ENCODE data around the gene SBNO2.

SBNO2 gene

GRCh38 chr19:1085053-1085658, 88.9 kb downstream of the SBNO2 start:
- DNase-seq: no peak

DNA sequence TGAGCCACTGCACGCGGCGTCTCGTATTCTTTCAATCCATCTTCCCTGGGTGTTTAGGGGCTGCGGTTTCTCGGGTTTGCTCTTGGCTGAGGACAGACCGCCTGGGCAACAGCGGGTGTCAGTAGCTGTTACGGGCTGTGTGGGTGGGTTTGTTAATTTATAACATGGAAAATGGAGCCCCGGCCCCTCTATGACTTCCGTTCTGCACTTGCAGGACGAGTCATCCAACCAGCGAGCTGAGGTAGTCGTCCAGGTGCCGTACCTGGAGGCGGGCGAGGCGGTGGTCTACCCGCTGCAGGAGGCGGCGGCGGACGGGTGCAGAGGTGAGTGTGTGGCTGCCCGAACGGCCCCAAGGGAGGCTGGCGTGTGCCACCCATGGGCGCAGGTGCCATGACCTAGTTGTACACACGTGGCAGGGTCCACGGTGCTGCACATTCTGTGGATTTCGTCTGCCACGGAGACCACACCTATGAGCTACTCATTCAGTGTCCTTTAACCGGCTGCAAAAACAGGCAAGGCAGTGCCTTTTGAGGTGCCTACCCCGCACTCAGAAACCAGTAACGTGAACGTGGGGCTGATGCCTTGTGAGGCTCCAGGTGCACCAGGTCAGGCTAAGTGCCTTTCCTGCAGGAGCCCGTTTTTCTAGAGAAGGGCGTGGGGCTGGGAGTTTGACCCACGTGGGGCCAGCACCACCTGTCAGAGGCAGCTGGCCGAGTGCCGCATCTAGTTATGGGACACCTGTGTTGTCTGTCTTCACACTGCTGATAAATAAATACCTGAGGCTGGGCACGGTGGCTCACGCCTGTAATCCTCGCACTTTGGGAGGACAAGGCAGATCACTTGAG, 89.8 kb downstream of the SBNO2 start:
- DNase-seq: no peak

DNA sequence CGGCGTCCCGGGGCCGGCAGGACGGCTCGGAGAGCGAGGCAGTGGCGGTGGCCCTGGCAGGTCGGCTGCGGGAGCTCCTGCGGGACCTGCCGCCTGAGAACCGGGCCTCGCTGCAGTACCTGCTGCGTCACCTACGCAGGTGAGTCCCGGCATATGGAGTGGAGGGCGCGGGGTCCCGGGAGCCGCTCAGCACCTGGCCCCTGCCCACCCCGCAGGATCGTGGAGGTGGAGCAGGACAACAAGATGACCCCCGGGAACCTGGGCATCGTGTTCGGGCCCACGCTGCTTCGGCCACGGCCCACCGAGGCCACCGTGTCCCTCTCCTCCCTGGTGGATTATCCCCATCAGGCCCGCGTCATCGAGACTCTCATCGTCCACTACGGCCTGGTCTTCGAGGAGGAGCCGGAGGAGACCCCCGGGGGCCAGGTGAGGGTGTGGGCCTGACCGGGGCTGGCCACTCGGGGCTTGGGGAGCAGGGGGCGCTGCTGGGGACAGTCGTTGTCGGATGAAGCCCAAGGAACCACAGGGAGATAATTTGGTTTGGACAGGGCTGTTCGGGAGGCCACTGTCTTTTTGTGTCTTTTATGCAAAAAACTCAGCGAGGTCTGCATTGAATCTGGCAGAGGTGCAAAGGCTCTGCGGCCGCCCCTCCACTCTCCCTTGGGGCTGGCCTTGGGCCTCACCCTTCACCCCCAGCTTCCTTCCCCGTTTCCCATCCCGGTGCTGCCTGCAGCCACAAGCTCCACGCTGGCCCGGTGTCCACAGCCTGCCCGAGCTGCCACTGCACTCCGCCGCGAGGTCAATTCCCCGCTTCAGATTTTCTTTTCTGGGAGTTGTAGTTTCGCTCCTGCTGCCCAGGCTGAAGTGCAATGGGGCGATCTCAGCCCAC, 90.9 kb downstream of the SBNO2 start:
- DNase-seq: no peak

DNA sequence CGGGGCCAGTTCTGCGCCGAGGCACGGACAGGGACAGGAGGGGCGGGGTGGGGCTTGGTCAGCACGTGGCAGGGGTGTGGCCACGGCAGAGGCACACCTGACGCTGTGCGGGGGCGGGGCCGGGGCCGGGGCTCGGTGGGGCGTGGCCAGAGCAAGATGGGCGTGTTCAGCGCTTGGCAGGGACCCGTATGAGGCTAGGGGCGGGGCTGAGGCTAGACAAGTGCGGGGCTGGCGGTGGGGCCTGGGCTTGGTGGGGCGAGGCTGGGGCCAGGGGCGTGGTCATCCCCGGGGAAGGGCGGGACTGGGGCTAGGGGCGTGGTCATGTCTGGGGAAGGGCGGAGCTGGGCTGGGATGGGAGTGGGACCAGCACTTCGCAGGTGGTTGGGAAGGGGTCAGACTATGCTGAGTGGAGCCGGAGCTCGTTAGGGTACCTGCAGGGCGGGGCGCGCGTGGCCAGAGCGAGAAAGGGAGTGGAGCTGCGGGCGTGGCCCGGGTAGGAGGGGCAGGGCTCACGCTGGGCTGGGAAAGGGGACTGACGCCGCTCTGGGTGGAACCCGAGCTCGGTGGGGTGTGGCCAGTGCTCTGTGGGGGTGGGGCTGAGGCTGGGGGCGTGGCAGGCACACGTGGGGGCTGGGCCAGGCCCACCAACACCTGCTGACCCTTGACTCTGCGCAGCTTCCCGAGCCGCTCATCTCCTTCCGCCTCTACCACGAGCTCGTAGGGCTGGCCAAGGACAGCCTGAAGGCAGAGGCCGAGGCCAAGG, 91.7 kb downstream of the SBNO2 start:
- peak; percentile 84 for DNase-seq

GRCh38 chr19:1081301-1082164, 92.5 kb downstream of the SBNO2 start:
- no peak for DNase-seq

DNA sequence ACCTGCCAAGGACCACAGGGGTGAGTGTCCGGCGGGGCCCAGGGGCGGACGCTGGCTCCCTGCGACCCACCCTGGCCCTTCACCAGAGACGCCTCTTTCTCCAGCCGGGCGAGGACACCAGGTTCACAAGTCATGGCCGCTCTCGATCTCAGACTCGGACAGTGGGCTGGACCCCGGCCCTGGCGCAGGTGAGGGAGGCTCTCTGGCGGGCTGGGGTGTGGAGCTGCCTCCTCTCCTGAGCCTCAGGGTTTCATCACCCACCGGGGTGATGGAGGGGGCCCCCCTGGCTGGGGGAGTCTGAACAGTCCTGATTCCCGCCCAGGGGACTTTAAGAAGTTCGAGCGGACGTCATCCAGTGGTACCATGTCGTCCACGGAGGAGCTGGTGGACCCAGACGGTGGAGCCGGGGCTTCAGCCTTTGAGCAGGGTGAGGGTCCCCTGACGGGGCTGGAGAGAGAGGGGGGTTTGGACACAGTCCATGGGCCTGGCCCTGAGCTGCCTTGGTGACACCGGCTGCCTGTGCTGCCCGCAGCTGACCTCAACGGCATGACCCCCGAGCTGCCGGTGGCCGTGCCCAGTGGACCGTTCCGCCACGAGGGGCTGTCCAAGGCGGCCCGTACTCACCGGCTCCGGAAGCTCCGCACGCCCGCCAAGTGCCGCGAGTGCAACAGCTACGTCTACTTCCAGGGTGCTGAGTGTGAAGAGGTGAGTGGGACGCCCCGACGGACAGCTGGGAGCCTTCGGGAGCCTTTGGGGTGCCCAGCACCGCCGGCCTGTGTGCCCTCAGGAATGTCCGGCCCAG, 93.5 kb downstream of the SBNO2 start:
- no peak for DNase-seq

DNA sequence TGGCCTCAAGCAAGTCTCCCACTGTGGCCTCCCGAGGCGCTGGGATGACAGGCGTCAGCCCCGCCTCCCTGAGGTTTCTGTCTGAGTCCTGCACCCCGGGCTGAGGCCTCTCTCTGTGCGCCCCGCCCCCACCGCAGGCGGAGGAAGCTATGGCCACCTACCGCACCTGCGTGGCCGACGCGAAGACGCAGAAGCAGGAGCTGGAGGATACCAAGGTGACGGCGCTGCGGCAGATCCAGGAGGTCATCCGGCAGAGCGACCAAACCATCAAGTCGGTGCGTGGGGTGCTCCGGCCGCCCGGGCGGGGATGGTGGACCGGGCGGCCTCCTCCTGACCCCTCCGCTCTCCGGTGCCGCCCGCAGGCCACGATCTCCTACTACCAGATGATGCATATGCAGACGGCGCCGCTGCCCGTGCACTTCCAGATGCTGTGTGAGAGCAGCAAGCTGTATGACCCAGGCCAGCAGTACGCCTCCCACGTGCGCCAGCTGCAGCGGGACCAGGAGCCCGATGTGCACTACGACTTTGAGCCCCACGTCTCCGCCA, 94.4 kb downstream of the SBNO2 start:
- peak; percentile 69 for DNase-seq

DNA sequence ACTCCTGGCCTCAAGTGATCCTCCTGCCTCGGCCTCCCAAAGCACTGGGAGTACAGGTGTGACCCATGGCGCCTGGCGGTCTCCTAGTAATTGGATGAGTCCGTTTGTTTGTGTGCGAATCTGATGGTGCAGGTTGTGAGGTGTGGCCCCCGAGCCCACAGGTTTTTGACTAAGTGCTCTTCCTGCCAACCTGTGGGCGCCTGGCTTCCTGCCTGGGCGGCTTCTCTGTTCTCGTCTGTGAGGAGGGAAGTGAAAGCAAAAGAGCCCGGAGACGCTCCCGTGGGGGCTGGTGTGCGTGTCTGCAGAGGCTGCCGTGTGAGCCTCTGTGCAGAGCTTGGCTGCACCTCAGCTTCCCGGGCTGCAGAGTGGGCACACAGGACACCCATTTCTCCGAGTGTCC, 97.1 kb downstream of the SBNO2 start:
- DNase-seq: peak; percentile 97

DNA sequence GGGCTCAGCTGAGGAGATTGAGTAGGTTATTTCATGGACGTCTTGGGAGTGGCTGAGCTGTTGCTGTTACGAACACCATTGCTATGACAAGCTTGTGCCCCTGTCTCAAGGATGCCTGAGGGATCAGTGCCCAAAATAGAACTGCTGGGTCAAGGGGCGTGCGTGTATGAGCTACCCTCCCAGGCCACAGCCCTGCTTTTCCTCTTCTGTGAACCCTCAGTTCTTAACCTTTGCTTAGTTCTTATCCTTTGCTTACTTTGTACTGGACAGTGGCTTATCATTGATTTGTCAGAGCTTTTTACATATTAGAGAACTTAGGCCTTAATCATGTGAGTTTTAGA, 98.1 kb downstream of the SBNO2 start:
- no peak for DNase-seq

DNA sequence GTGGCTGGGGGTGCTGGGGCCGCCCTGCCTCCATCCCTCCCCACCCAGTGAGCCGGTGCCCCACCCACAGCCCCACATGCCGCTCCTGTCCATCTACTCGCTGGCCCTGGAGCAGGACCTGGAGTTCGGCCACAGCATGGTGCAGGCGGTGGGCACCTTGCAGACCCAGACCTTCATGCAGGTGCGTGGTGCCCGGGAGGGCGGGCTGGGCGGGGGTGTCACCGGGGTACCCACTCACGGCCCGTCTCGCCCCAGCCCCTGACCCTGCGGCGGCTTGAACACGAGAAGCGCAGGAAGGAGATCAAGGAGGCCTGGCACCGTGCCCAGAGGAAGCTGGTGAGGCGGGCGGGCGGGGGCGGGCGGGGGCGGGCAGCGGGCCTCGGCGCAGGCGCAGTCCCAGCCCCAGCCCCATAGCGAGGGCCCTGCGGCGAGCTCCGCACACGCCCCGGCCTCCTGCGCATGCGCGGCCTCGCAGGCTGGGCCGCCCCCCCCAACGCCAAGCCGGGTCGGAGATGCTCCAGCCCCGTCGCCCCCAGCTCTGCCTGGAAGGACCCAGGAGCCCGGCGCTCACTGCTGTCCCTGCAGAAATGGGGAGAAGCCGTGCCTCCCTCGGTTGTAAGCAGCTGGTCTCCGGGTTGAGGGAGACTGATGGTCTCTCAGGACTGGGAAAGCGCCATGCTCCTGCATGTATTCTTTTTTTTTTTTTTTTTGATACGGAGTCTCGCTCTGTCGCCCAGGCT, 99.4 kb downstream of the SBNO2 start:
- peak; percentile 90 for DNase-seq

DNA sequence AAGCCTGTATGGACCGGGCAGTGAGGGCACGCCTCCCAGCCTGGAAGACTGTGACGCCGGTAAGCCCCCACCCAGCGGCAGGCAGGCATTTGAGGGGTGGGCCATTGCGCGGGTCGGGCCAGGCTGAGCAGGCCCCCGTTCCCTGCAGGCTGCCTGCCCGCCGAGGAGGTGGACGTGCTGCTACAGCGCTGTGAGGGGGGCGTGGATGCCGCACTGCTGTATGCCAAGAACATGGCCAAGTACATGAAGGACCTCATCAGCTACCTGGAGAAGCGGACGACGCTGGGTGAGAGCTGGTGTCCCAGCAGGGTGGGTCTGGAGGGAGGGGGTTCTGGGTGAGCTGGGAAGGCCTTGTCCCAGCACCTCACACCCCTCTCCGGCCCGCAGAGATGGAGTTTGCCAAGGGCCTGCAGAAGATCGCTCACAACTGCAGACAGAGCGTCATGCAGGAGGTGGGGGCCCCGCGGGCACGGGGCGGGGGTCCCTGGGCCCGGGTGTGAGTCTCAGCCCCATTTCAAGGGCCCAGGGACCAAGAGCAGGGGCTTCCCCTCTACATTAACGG, 100.0 kb downstream of the SBNO2 start:
- DNase-seq: peak; percentile 23

DNA sequence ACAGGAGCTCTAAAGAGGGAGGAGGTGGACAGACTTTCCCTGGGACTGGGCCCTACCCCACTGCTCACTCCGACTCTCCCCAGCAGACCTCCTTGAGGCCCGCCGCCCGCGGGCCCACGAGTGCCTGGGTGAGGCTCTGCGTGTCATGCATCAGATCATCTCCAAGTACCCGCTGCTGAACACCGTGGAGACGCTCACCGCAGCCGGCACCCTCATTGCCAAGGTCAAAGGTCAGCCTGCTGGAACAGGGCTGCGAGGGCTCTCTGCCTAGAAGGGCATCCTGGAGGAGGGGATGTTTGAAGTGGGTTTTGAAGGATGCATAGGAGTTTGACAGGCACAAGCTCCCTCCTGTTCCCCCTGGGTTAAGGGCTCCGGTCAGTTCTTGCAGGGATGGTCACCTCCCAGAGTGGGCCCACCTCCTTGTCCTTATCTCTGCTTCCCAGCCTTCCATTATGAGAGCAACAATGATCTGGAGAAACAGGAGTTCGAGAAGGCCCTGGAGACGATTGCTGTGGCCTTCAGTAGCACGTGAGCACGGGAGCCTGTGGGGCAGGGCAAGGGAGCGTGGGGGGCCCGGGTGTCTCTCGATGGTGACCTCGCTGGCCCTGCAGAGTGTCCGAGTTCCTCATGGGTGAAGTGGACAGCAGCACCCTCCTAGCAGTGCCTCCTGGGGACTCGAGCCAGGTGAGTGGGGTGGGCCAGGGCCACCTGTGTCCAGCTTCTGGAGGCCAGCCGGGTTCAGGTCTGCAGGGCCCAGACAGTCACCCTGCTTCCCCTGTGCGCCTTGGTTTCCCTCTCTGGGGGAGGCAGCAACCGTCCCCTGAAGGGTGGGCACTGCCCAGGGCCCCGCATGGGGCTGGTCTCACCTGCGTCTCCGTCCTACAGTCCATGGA, 100.8 kb downstream of the SBNO2 start:
- no peak for DNase-seq

GRCh38 chr19:1072371-1073015, 101.6 kb downstream of the SBNO2 start:
- DNase-seq: no peak

DNA sequence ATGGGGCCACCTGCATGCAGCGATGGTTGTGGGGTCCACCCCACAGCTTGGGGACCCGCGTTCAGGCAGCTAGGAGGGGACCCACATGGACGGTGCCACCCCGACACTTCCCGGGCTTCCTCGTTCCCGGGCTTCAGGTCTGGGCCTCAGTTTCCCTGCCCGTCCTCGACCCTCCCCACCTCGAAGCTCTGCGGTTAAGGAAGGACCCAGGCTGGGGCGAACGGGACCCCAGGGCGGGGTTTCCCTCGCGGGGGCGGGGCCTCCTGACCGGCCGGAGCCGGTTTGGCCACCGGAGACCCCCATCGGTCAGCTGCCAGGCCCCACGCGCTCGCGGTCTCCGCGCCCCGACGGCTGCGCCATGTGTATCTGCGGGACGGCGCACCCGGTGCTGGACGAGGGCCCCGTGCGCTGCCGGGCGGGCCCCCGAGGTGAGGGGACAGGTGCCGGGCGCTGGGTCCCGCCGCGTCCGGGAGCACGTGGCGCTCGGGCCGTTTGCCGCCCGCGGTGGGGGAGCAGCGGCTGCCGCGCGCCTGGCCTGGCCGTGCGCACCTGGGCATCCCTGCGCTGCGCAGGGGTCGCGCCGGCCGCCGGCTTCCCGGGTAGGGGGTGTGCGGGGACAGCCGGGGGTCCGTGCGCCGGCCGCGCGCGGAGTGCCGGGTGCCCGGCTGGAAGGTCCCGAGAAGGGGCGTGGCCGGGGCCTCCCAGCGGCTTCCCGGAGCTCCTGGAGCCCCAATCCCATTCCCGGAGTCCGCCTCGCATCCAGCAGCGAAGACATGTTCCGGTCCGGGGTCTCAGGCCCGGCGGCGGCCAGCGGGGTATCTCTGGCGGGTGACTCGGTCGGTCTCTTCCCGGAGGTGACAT, 102.9 kb downstream of the SBNO2 start:
- DNase-seq: no peak

DNA sequence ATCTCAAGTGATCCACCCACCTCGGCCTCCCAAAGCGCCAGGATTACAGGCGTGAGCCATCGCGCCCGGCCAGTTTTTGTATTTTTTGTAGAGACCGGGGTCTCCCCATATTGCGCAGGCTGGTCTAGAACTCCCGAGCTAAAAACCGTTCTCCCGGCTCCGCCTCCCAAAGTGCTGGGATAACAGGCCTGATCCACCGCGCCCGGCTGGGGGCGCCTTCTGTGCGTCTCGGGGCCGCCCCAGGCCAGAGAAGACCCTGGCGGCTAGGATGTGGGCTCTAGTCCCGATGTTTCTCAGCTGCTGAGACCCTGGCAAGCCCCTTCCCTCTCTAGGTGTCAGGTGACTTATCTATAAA, 103.5 kb downstream of the SBNO2 start:
- no peak for DNase-seq

GRCh38 chr19:1069009-1069779, 104.9 kb downstream of the SBNO2 start:
- DNase-seq: peak; percentile 81

All from central memory CD4-positive, alpha-beta T cell (primary cell).